Ishikawa (cell line): ENCODE data around the gene DPM3.
A peak's percentile ranks its signal among the peaks of the same experiment; 100 is the strongest.

ENCODE experiments used
- CEBPB ChIP-seq: IDR thresholded peaks from 2 replicates; pipeline ENCODE4 v1.6.1; 2012
- CREB1 ChIP-seq: IDR thresholded peaks from 2 replicates; pipeline ENCODE4 v1.6.1; 2012; ENCODE audit warnings: low read depth
- EGR1 ChIP-seq: IDR thresholded peaks from 2 replicates; pipeline ENCODE4 v1.6.1; 2012
- EP300 ChIP-seq: IDR thresholded peaks from 2 replicates; pipeline ENCODE4 v1.6.1; 2012; ENCODE audit warnings: borderline replicate concordance
- FOXM1 ChIP-seq: IDR thresholded peaks from 2 replicates; pipeline ENCODE4 v1.6.1; 2012; ENCODE audit warnings: low read depth, borderline replicate concordance
- MAX ChIP-seq: IDR thresholded peaks from 2 replicates; pipeline ENCODE4 v1.6.1; 2012
- NFIC ChIP-seq: IDR thresholded peaks from 2 replicates; pipeline ENCODE4 v1.6.1; 2012
- RAD21 ChIP-seq: IDR thresholded peaks from 2 replicates; pipeline ENCODE4 v1.6.1; 2012; ENCODE audit warnings: low read depth
- REST ChIP-seq: IDR thresholded peaks from 2 replicates; pipeline ENCODE4 v1.6.1; 2012; ENCODE audit warnings: low read depth, mild to moderate bottlenecking
- TAF1 ChIP-seq: IDR thresholded peaks from 2 replicates; pipeline ENCODE4 v1.6.1; 2012; ENCODE audit warnings: low read depth, mild to moderate bottlenecking
- TCF12 ChIP-seq: IDR thresholded peaks from 2 replicates; pipeline ENCODE4 v1.6.1; 2012; ENCODE audit warnings: low read depth
- TEAD4 ChIP-seq: IDR thresholded peaks from 2 replicates; pipeline ENCODE4 v1.6.1; 2012
- YY1 ChIP-seq: IDR thresholded peaks from 2 replicates; pipeline ENCODE4 v1.6.1; 2012; ENCODE audit warnings: low read depth
- ZBTB7A ChIP-seq: IDR thresholded peaks from 2 replicates; pipeline ENCODE4 v1.6.1; 2012; ENCODE audit warnings: low read depth
- TF ChIP-seq, protein P1 (sequence below): IDR thresholded peaks from 2 replicates; pipeline ENCODE4 v1.6.1; 2012

DPM3 gene

DNA sequence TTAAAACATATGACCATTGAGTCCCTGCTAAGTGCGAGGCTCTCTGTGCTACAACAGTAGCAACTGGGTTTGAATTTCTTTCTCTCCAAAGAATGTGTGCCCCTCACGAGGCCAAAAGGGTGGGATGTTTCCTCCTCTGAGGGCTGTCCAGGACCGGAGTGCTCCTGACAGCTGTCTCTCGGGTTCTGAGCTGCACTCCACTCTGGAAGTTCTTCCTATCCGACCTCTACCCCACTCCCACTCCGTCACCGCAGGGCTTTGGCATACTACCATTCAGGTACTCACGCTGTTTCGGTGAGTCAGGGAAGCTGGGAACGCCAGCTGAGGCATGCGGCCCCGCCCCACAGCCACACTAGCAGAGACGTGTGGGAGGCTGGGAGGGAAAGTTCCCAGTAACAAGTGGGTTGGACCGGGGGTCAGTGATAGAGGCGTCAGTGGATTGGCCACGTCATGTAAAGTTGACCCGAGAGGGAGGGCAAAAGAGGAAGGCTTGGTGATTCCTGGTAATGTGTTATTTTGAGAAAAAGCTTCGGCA is 5.4 kb downstream of the DPM3 start:
- TF ChIP-seq FOXM1 (no peak), NFIC (peak; percentile 58; the same call in 1 of the 2 replicates), CREB1 (no peak), CEBPB (no peak), ZBTB7A (no peak; the same call in 1 of the 2 replicates), EGR1 (0 out of 2 replicates have a peak, but pooled peaks have one; percentile 43), EP300 (peak; percentile 33; the same call in 1 of the 2 replicates), YY1 (no peak), TAF1 (no peak), MAX (peak; percentile 50), REST (no peak), TCF12 (peak; percentile 28; the same call in 1 of the 2 replicates), TEAD4 (peak; percentile 68; the same call in 1 of the 2 replicates), RAD21 (0 out of 2 replicates have a peak, but pooled peaks have one; percentile 1)
- TF ChIP-seq, protein P1, sequence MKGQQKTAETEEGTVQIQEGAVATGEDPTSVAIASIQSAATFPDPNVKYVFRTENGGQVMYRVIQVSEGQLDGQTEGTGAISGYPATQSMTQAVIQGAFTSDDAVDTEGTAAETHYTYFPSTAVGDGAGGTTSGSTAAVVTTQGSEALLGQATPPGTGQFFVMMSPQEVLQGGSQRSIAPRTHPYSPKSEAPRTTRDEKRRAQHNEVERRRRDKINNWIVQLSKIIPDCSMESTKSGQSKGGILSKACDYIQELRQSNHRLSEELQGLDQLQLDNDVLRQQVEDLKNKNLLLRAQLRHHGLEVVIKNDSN: peak; percentile 33; the same call in 1 of the 2 replicates

- TF ChIP-seq FOXM1: no peak
- no peak for TF ChIP-seq TCF12
- TF ChIP-seq ZBTB7A: no peak
- TF ChIP-seq YY1: no peak
- no peak for TF ChIP-seq TEAD4
- no peak for TF ChIP-seq CREB1
- no peak for TF ChIP-seq RAD21
- TF ChIP-seq EP300: no peak
- TF ChIP-seq MAX: no peak
- no peak for TF ChIP-seq EGR1
- no peak for TF ChIP-seq TAF1
- no peak for TF ChIP-seq CEBPB
- TF ChIP-seq, protein P1: no peak
- TF ChIP-seq REST: no peak
- no peak for TF ChIP-seq NFIC
Measured at GRCh38 chr1:155134322-155134721, 6.0 kb downstream of the DPM3 start.

- TF ChIP-seq EGR1: no peak
- no peak for TF ChIP-seq RAD21
- no peak for TF ChIP-seq TAF1
- TF ChIP-seq, protein P1: no peak
- no peak for TF ChIP-seq EP300
- no peak for TF ChIP-seq FOXM1
- no peak for TF ChIP-seq REST
- TF ChIP-seq MAX: no peak
- no peak for TF ChIP-seq ZBTB7A
- no peak for TF ChIP-seq YY1
- TF ChIP-seq CEBPB: no peak
- TF ChIP-seq TCF12: no peak
- TF ChIP-seq TEAD4: no peak
Measured at GRCh38 chr1:155133799-155134281, 6.5 kb downstream of the DPM3 start.
